GM19395 (cell line): Measurements from ENCODE around the gene B3GALT4.
"Not testable (repeated sequence)": the region's sequence is repeated elsewhere in the genome, so short reads cannot be mapped to it uniquely, and the experiment has no call there.

Experiments
- ATAC-seq: cut with Tn5 transposase; IDR thresholded peaks from one replicate; pipeline ENCODE4 v1.9.1; 2021; ENCODE audit warnings: mild to moderate bottlenecking, moderate library complexity; ENCODE audit not compliant: unreplicated experiment

Gene B3GALT4

DNA sequence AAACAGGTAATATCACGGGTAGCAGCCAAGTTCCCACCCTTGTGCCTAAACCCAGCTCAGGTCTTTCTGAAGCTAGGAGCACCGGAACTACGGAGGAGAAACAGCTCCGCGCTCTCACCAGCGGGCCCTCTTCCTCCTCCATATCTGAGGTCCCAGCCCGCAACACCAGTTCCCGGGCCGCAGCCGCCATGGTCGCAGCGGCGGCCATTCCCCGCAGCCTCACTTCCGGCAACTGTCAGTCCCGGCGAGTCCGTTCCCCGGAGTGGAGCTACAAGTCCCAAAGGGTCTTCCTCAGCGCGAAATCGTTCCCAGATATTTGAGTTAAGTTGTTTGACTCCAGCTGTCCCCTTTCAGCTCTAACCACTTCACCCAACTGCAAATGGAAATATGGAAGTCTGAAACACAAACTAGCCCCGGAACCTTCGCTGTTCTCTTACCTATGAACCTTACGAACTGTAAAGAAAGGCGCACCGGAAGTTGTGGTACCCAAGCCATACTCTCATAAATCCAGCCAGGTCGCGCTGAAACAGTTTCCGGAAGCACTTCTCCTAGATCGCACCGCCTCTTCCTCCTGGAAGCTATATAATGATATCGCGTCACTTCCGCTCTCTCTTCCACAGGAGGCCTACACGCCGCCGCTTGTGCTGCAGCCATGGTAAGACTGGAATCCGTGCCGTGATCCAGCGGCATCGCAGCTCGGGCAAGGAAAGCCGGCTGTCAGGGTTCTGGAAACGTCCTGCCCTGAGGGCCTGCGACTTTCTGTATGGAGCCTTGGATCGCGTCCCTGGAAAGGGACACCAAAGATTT lies 5.3 kb upstream of the B3GALT4 start, which contains the start of the genes RPS18 and VPS52:
TSS of gene RPS18 (plus strand) at position 608 of the 807 bp plus-strand sequence. CDS start at position 653, 45 bp downstream.
TSS of gene VPS52 (minus strand) at position 409 of the 807 bp plus-strand sequence. CDS start at position 208, 201 bp downstream.
- ATAC-seq: peak; percentile 83

DNA sequence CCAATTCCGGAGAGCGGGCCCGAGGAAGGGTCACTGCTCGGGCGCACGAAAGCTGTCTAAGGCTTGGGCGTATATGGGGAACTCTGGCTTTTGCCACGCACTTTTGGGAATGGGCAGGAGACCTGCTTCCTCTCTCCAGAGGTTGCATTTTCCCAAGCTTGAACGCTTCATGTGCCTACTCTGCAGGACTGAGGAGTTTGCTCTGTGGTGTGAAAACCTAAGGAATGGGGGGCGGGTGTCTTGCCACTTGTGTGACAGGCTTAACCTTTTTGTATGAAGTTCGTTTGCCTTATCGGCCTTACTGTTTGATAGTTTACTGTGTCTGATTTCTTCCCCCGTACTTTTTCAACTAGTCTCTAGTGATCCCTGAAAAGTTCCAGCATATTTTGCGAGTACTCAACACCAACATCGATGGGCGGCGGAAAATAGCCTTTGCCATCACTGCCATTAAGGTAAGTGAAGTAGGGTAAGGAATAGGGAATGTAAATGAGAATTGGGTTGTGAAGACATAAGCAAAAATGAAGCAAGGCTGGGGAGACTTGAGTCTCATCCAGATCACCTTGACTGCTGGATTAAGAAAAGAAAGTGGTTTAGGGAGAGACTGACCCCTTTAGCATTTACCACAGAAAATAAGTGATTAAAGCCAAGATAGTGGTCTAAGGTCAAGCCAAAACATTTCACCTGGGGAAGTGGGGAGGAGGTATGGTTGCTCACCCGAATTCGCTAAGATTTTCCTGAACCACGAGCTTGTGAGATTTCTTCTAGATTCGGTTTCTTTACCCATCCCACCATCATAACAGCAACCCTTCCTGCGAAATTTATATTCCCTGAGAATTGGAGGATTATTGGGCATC lies 4.4 kb upstream of the B3GALT4 start:
- peak; percentile 7 for ATAC-seq

DNA sequence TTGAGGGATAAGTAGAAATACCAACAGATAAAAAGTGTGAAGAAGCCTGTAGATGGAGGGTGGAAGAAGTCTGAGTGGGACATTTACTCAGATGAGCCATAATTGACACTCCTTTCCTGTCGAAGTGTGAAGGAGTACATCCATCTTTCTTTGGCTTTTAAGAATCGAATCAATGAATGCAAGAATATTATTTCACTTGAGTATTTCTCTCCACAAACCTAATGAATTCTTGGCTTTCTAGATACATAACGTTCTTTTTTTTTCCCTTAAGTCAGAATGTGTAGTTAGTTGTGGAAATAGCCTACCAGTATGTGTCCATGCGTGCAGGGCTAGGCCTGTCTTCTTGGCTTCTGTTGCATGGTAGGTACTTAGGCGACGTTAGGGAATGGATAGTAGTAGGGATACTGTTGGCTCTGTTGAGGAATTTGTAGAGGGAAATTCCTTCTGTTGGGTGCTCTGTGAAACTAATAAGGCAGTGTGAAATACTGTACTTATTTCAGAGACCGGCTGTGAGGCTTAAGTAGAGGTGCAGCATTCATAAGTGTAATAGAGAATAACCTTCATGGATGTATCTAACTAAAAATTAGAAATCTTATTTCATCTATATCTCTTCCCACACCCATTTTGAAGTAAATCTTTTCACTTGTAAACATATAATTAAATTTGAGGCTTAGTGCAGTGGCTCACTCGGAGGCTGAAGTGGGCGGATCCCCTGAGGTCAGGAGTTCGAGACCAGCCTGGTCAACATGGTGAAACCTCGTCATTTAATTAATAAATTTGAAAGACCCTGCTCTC lies 3.6 kb upstream of the B3GALT4 start:
- no peak for ATAC-seq

DNA sequence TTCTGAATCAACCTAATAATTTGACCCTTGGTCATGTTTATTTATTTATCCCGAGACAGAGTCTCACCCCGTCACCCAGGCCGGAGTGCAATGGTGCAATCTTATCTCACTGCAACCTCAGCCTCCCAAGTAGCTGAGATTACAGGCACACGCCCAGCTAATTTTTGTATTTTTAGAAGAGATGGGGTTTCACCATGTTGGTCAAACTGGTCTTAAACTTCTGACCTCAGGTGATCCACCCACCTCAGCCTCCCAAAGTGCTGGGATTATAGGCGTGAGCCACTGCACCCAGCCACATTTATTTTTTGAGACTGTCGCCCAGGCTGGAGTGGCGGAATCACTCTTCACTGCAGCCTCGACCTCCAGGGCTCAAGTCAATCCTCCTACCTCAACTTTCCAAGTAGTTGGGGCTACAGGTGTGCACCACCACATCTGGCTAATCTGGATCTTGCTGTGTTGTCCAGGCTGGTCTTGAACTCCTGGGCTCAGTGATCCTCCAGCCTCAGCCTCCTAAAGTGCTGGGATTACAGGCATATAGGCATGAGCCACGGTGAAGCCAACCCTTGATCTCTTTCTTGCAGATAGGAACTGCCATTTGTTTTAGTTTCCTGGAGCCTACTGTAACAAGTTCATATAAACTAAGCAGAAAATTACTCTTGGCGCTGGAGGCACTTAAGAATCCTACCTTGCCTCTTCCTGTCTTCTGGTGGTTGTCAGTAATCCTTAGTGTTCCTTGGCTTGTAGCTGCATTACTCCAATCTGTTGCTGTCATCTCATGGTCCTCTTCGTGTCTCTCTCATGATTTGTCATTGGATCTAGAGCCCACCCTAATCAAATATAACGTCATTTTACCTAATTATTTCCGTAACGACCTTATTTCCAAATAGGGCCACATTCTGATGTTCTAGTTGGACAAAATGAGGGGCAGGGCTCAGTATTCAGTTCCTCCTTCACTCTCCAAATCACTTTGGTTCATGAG lies 2.7 kb upstream of the B3GALT4 start:
- no peak for ATAC-seq

DNA sequence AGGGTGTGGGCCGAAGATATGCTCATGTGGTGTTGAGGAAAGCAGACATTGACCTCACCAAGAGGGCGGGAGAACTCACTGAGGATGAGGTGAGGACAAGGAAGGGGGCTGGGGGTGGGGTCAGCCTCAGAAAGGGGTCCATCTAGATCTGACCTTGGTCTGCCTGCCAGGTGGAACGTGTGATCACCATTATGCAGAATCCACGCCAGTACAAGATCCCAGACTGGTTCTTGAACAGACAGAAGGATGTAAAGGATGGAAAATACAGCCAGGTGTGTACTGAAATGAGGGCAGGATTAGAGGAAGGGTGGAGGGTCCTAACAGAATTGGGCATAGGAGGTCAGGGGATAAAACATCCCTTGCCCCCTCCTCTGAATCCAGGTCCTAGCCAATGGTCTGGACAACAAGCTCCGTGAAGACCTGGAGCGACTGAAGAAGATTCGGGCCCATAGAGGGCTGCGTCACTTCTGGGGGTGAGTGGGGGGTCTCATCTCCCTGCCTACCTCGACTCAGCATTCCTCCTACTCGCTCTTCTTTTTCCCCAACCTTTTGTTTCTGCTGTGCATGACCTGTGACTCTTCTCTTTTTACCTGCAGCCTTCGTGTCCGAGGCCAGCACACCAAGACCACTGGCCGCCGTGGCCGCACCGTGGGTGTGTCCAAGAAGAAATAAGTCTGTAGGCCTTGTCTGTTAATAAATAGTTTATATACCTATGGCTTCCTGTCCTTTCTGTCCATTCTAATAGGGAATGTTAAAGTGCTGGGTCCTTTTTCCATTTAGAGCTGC lies 935 bp upstream of the B3GALT4 start:
- not testable (repeated sequence) for ATAC-seq

DNA sequence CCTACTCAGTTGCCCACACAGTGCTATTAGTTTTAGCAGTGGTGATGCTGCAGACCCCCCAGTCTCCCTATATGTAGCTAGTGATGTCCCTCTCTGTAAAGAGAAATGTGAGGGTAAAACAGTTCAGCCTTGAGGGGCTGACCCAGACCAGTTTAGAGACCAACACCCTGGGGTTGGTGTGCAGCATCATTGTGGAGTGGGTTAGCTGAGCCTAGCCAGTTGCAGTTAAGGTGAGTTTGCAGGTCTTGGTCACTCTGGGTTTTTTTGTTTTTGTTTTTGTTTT lies 401 bp upstream of the B3GALT4 start:
- ATAC-seq: no peak

DNA sequence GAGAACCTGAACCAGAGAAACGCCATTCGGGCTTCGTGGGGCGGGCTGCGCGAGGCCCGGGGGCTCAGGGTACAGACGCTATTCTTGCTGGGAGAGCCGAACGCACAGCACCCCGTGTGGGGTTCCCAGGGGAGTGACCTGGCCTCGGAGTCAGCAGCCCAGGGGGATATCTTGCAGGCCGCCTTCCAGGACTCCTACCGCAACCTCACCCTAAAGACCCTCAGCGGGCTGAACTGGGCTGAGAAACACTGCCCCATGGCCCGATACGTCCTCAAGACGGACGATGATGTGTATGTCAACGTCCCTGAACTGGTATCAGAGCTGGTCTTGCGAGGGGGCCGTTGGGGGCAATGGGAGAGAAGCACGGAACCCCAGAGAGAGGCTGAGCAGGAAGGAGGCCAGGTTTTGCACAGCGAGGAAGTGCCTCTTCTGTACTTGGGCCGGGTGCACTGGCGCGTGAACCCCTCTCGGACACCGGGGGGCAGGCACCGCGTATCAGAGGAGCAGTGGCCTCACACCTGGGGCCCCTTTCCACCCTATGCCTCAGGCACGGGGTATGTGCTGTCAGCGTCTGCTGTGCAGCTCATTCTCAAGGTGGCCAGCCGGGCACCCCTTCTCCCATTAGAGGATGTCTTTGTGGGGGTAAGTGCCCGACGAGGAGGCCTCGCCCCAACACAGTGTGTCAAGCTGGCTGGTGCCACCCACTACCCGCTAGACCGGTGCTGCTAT lies 904 bp downstream of the B3GALT4 start:
- no peak for ATAC-seq

DNA sequence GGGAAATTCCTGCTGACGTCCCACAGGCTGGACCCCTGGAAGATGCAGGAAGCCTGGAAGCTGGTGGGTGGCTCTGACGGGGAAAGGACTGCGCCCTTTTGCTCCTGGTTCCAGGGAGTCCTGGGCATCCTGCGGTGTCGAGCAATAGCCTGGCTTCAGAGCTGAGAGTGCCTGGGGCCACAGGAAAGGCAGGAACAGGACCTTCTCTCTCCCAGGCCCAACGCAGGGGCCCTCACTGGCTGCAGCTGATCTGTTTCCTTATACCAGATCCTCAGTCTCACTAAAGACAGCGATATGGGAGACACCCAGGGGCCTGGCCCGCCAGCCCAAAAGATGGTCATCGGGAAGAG lies 1.4 kb downstream of the B3GALT4 start:
- no peak for ATAC-seq

DNA sequence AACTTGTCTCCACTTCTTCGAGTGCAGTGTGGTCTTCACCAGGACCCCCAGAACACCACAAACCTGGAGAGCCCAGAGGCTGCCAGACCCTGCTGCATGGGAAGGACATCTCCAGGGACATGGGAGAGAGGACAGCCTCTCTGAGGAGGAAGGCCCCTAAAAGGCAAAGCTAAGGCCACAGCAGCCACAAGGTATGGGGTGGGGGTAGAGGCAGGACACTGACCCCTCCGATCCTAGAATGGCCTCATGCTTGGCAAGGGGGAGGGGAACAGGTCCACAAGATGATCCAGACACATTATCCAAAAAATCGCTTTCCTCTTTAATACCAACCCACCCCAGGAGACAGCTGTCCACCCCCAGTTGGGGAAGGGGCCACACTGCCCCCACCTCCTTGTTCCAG lies 1.9 kb downstream of the B3GALT4 start:
- ATAC-seq: no peak

DNA sequence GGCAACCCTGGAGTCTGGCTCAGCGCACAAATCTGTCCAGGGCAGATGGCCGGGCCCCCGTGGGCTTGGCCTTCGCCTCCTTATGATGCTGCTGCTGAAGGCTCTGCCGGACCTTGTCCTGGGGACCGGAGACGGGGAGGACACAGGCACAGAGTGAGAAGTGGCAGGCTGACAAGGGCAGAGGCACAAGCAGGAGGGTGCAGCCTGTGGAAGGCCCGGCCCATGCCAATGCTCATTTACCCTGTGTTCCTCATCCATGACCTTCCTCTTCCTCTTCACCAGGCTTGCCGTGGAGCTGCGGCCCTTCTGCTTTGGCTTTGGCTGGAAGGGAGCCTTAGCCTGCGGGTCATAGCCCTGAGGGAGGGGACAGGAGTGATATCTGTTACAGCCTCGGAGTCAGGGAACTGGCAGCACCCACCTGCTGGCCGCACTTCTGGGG lies 2.4 kb downstream of the B3GALT4 start:
- no peak for ATAC-seq

DNA sequence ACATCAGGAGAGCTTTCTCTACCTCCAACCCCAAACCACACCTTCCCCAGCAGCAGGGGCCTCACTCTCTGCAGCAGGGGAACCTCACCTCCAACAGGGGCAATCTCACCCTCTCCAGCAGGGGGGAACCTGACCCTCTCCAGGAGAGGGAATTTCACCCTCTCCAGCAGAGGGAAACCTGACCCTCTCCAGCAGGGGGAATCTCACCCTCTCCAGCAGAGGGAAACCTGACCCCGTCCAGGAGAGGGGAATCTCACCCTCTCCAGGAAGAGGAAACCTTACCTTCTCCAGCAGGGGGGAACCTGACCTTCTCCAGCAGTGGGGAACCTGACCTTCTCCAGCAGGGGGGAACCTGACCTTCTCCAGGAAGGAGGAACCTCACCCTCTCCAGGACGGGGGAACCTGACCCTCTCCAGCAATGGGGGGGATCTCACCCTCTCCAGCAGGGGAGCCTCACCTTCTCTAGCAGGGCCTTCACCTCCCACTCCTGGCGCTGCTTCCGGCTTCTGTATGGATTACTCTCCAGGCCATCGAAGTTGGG lies 3.1 kb downstream of the B3GALT4 start:
- ATAC-seq: no peak

DNA sequence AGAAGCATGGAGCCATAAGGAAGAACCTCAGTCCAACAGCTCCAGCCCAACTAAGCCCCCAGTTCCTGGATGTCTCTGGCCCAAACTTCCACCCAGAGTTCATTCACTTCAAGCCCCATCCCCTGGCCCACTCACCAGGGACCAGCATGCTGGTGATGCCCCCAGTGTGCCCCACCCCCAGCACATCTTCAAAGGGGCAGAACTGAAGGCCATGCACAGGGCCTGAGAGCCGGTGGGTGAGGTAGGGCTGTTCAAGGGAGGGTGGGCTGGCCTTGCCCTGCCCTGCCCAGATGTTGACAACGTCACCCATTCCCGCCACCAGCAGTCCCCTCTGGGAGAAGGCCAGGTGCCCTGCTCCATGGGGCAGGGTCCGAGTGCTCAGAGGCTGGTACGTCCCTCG lies 3.6 kb downstream of the B3GALT4 start:
- ATAC-seq: no peak

DNA sequence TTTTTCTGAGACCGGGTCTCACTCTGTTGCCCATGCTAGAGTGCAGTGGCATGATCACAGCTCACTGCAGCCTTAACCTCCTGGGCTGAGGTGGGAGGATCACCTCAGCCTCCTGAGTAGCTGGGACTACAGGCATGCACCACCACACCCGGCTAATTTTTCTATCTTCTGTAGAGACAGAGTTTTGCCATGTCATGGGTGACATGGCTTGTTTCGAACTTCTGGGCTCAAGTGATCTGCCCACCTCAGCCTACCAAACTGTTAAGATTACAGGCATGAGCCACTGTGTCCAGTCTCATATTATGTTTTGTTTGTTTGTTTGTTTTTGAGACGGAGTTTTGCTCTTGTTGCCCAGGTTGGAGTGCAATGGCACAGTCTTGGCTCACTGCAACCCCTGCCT lies 8.3 kb downstream of the B3GALT4 start:
- not testable (repeated sequence) for ATAC-seq

DNA sequence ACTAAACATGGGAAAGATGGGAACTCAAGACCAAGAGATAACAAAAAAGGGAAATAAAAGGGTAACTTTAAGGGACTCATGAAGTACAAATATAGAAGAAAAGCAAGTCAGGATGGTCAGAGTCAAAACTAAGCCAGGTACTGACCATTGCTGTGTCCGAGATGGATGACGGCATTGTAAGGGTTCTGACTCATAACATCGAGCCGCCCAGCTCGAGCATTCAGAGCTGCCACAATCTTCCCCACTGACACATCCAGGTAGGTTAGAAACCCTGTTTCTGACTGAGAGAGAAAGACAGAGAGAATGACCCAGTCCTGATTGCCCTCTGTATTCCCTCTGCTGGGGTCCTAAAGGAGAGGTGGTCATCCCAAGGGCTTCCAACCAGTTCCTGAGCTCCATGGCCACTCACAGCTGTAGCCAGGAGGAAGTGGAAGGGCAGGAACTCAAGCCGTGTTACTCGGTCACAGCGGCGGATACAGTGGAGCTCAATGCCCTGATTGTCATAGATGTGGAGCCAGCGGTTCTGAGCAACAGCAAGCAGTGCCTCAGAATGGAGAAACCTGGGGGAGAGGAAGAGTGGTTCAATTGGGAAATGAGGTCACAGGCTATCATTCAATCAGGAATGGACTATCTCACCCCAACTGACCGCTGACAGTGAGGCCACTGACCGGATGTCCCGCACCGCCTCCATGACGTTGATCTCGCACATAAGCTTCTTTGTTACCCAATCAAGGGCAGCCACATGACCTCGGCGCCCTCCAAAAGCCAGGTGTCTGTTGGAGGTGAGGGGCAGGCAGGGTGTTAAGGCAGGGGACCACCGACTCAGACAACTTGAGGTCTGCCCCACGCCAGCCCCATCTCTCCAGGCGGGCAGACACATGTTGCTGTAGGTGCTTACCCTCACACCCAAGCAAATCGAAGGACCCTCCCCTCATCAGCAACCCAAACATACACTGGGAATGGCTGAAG lies 10.3 kb downstream of the B3GALT4 start:
- ATAC-seq: no peak

DNA sequence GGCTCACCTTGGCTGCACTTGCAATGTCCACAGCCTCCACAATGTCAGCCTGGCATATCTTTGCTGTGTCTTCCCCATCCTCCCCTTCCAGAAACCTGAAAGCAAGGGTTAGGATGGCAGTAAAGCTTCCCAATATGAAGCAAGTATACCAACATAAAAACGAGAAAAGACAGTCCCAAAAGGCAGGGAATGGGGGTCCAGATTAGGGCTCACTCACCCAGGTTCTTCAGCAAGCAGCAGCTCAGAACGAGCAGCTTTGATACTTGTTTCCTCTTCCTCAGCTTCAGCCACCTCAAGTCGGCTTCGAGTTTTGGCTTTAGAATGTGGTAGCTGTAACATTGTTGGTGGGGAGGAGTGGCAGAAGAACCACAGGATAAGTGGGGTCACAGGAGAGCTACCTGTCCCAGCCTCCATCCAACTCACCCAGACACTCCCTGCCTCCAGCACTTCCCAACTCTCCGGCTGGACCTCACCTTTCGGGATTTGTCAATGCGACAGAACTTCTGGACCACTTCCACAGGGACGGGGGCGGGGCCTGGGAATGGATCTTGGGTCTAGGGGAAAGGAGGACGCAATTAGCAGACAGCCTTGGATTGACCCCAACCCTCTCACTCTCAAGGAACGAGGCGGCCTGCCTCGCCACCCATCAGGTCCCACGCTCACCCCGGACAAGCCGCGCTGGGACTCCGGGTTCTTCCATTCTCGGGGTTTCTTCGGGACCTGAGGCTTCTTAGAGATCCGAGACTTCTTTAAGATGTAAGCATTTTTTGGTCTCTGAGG lies 11.4 kb downstream of the B3GALT4 start:
- no peak for ATAC-seq
